Transverse colon (tissue), 4 donors: ENCODE results near the gene RASSF1. TPM values are rescaled to one million over a fixed set of nuclear protein-coding genes. Genes with fewer than 3 reads are reported as not detected.

Experiments used
- DNase-seq: peaks from one replicate; pipeline ENCODE4 v3.0.0-alpha.2; 2019
- H3K27ac ChIP-seq, 4 donors: fragments of 200-600 bp; sonication (generic); 2 replicates each; pipeline ENCODE4 v1.5.1; 2016 to 2018; ENCODE audit warnings: inconsistent platforms in 4 of 4
- H3K27me3 ChIP-seq: fragments of 200-600 bp; sonication (generic); 2 replicates; pipeline ENCODE4 v1.5.1; 2017; ENCODE audit warnings: inconsistent platforms
- H3K36me3 ChIP-seq, 4 donors: fragments of 200-600 bp; sonication (generic); 2 replicates each; pipeline ENCODE4 v1.5.1; 2017 to 2019; ENCODE audit warnings: inconsistent platforms in 4 of 4
- H3K4me1 ChIP-seq, 4 donors: fragments of 200-600 bp; sonication (generic); 2 replicates each; pipeline ENCODE4 v1.5.1; 2017 to 2020; ENCODE audit warnings: inconsistent platforms in 4 of 4
- H3K4me3 ChIP-seq, 4 donors: fragments of 200-600 bp; sonication (generic); 1 replicate in 1 of 4; 2 replicates in 3 of 4; pipeline versions ENCODE4 v1.5.1 to v1.6.1; 2017 to 2019; ENCODE audit warnings: inconsistent platforms in 4 of 4
- H3K9me3 ChIP-seq, 2 donors: fragments of 200-600 bp; sonication (generic); 2 replicates each; pipeline ENCODE4 v1.5.1; 2017 to 2019; ENCODE audit warnings: inconsistent platforms in 2 of 2
- CTCF ChIP-seq, 5 experiments: fragments of 200-600 bp in 3 of 5; fragments of 450-650 bp in 2 of 5; sonication (generic) in 3 of 5; IDR thresholded peaks; 1 replicate in 2 of 5; 2 replicates in 3 of 5; pipeline ENCODE4 v1.5.1; 2016 to 2017; ENCODE audit warnings: antibody characterized with exemption in 5 of 5, inconsistent platforms in 3 of 5, mild to moderate bottlenecking in 2 of 5, moderate library complexity in 1 of 5
- EP300 ChIP-seq: sonication (generic); formaldehyde crosslinking; IDR thresholded peaks from one replicate; pipeline ENCODE4 v1.6.1; 2017; ENCODE audit warnings: antibody characterized with exemption, low read depth
- POLR2A ChIP-seq: fragments of 450-650 bp; IDR thresholded peaks from one replicate; pipeline ENCODE4 v1.6.1; 2016; ENCODE audit warnings: antibody characterized with exemption, mild to moderate bottlenecking, moderate library complexity
- POLR2AphosphoS5 ChIP-seq, 3 donors: sonication (generic); formaldehyde crosslinking; IDR thresholded peaks; one replicate each; pipeline ENCODE4 v1.6.1; 2016; ENCODE audit warnings: antibody characterized with exemption in 3 of 3
- WGBS, 2 donors: methylation state at CpG; one replicate each; pipeline ENCODE4 v1.1.5; 2018; ENCODE audit warnings: low coverage in 1 of 2; 5-methylcytosine and 5-hydroxymethylcytosine counted together
- in situ Hi-C, 4 donors: fragments of 200-750 bp; cut with MboI; loops; one replicate each; pipeline versions ENCODE4 v1.15.0 to v1.15.1; 2017; ENCODE audit warnings: low sequenced_read_pairs in 3 of 4, low pct_ligation_motif_present in 1 of 4, low pct_unique_long_range_greater_than_20kb in 1 of 4
- intact Hi-C: fragments of 100-400 bp; cut with DNase I; formaldehyde crosslinking; loops from one replicate; pipeline ENCODE4 v1.15.1; 2023; ENCODE audit warnings: low total_unique reads
- total RNA-seq, 4 donors: library from RNA; depleted of rRNA; stranded (reverse); fragments of >200 nt; gene quantifications; one replicate each; pipeline ENCODE4 v1.1.0, GENCODE V29; 2016

RASSF1 gene
- total RNA-seq, 4 donors from 2014 or later = 9.8 to 29.2 (median 21.7) TPM

DNA sequence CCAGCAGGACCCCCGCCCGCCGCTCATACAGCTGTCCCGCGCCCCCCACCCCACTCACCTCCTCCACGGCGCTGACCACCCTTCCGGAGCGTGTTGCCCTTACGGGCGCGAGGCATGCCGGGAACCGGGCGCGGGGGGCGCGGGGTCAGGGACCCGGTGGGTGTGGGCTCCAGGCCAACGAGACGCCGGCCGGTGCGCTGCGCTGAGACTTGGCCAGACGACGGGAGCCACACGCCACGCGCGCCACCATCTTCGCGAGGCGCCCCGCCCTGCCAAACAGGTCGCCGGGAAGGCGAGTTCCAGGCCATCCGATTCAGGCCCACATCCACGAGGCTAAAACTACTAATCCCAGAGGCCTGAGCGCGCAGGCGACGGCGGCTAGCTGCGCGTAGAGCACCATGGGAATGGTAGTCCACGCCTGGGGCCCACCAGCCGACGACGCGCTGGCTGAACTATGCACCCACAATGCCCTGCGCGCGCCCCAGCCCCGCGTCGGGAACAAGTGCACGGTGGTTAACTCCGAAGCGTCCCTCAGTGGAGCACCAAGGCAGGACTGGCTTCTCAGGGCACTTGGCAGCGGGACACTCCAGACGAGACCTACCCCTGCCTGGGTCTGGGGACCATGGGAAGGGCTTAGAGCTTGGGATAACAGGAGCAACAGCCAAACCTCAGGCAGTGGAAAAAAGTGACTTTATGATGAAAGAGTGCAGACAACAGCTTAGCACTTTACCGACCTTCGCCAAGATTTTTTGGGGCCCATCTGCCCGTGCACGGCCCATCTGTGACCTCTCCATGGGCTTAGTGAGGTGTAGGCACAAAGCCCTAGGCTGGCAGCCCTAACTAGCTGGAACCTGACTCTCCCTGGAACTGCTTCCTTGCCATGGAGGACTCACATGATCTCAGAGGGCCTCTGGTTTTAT is 48.2 kb downstream of the RASSF1 start, which contains the start of gene IFRD2:
Gene IFRD2 (minus strand): TSS at position 271 of the 920 bp plus-strand sequence. CDS start 155 bp downstream, at position 116.
- Histone ChIP-seq H3K36me3 (peaks cover 0 to 11% (median 5%) of the 10 kb centered on the region in 4 donors), H3K4me3 (peak within 1 kb of the TSS; percentile 55 to 97 (median 86)), H3K27me3 (no peaks in the 10 kb centered on the region), H3K9me3 (no peaks in the 10 kb centered on the region), H3K4me1 (peaks cover 13 to 25% (median 18%) of the 10 kb centered on the region in 4 donors), H3K27ac (peak within 1 kb of the TSS; percentile 83 to 92 (median 88))
- 2% methylated on average over 55 of the region's 67 CpGs; no CpG with 5 or more reads in 1 of the 2 donors for WGBS, 2 donors
- TF ChIP-seq CTCF (IDR thresholded peaks at IDR 0.05) (peak in 1 of 5 experiments; percentile 19), POLR2A (peak; percentile 75), POLR2AphosphoS5 (IDR thresholded peaks at IDR 0.05) (peak; percentile 70 to 90 (median 86)), EP300 (no peak)
- peak; percentile 97 for DNase-seq
- intact Hi-C loops (no loop called here), in situ Hi-C loops (no loop called here)

- no peak overlapping the region for H3K4me3 ChIP-seq
- DNase-seq = no peak
- intact Hi-C loops = no loop called here
- H3K27me3 ChIP-seq = no peaks in the 10 kb centered on the region
- H3K9me3 ChIP-seq = no peaks in the 10 kb centered on the region
- TF ChIP-seq POLR2AphosphoS5 (IDR thresholded peaks at IDR 0.05) = no peak
- no peak for TF ChIP-seq CTCF (IDR thresholded peaks at IDR 0.05)
- no peak for TF ChIP-seq POLR2A
- TF ChIP-seq EP300 = no peak
- in situ Hi-C loops = no loop called here
- H3K36me3 ChIP-seq = peaks cover 0 to 11% (median 6%) of the 10 kb centered on the region in 4 donors
- 91% methylated on average over 16 of the region's 16 CpGs; no CpG with 5 or more reads in 1 of the 2 donors for WGBS, 2 donors
- H3K27ac ChIP-seq = peak overlapping the region in 3 of 4 donors; percentile 6 to 13 (median 8)
- peaks cover 13 to 25% (median 18%) of the 10 kb centered on the region in 4 donors for H3K4me1 ChIP-seq
Measured at GRCh38 chr3:50290161-50290641, 50.4 kb downstream of the RASSF1 start.

DNA sequence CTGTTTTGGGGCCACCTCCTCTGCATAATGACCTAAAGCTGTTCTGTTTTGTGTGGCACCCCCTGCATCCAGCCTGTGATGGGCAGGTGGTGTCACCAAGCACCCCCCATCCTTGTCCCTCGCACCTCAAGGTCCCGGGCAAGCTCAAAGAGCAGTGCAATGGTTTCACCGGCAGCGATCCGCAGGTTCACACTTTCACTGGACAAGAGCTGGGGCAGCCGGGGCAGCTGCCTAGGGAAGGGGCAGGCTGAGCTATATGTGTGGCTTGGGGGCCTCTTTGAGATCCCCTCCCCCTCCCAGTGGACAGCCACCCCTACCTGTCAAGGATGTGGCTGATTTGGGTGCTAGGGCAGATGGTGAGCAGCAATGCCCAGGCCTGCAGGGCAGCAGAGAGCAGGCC is 51.5 kb downstream of the RASSF1 start:
- DNase-seq = no peak
- H3K4me1 ChIP-seq = peaks cover 13 to 25% (median 18%) of the 10 kb centered on the region in 4 donors
- H3K4me3 ChIP-seq = no peak overlapping the region
- in situ Hi-C loops (no loop called here), intact Hi-C loops (no loop called here)
- no peaks in the 10 kb centered on the region for H3K27me3 ChIP-seq
- no peak for TF ChIP-seq EP300
- TF ChIP-seq CTCF (IDR thresholded peaks at IDR 0.05) = no peak
- no peak for TF ChIP-seq POLR2AphosphoS5 (IDR thresholded peaks at IDR 0.05)
- no peak for TF ChIP-seq POLR2A
- WGBS, 2 donors = 97% methylated on average over 5 of the region's 6 CpGs; no CpG with 5 or more reads in 1 of the 2 donors
- H3K27ac ChIP-seq = no peak overlapping the region
- H3K36me3 ChIP-seq = peaks cover 0 to 11% (median 6%) of the 10 kb centered on the region in 4 donors
- no peaks in the 10 kb centered on the region for H3K9me3 ChIP-seq

DNA sequence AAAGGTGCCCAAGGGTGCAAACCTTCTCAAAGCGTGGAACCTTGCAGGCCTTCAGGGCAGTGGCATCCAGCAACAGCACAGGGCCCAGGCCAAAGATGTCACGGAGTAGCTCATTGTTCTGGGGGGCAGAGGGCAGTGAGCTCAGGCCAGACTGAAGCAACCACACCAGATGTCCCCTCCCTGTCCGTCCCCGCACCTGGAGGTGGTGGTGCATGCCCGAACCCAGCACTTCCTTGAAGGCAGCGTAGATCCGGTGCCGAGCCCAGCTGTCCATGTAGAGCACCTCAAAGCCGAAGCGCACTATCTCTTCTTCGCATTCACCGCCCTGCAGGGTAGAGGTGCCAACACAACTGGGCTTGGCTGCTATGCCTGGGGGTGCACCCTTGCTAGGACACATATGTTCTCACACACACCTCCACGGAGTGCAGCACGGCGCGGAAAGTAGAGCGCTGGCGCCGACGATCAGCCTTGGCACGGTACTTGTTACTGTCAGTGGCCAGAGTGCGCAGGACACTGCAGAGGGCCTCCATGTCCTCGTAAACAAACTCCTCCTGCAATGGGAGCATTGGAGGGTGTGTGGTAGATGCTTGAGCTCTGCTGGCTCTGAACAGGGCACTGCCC is 52.1 kb downstream of the RASSF1 start:
- Histone ChIP-seq H3K4me3 (no peak overlapping the region), H3K27me3 (no peaks in the 10 kb centered on the region), H3K27ac (no peak overlapping the region), H3K9me3 (no peaks in the 10 kb centered on the region), H3K4me1 (peaks cover 13 to 25% (median 18%) of the 10 kb centered on the region in 4 donors), H3K36me3 (peaks cover 0 to 11% (median 6%) of the 10 kb centered on the region in 4 donors)
- DNase-seq = no peak
- in situ Hi-C loops = no loop called here
- intact Hi-C loops = no loop called here
- 86 to 91% methylated on average over 9 to 23 of the region's 23 CpGs for WGBS, 2 donors
- TF ChIP-seq CTCF (IDR thresholded peaks at IDR 0.05) (no peak), EP300 (no peak), POLR2A (no peak), POLR2AphosphoS5 (IDR thresholded peaks at IDR 0.05) (no peak)
